Spleen (tissue), 11 donors: Measurements from ENCODE around the gene TEX53. TPM values are rescaled to one million over a fixed set of nuclear protein-coding genes. Genes with fewer than 3 reads are reported as not detected.

Source experiments
- DNase-seq: peaks from one replicate; pipeline ENCODE4 v3.0.0-alpha.2; 2020
- H3K27ac ChIP-seq, 8 donors: fragments of 200-600 bp; sonication (generic) in 7 of 8; 1 replicate in 4 of 8; 2 replicates in 4 of 8; pipeline versions ENCODE4 v1.5.0 to v1.8.0; 2016 to 2021; ENCODE audit warnings: inconsistent platforms in 4 of 8, mild to moderate bottlenecking in 4 of 8, moderate library complexity in 1 of 8
- H3K27me3 ChIP-seq, 7 donors: fragments of 200-600 bp; sonication (generic) in 6 of 7; replicated peaks in 1 of 7; 1 replicate in 4 of 7; 2 replicates in 3 of 7; pipeline versions ENCODE4 v1.5.0 to v1.8.0; 2016 to 2021; ENCODE audit warnings: inconsistent platforms in 3 of 7, mild to moderate bottlenecking in 1 of 7
- H3K36me3 ChIP-seq, 6 donors: fragments of 200-600 bp; sonication (generic) in 5 of 6; 1 replicate in 4 of 6; 2 replicates in 2 of 6; pipeline versions ENCODE4 v1.5.0 to v1.8.0; 2016 to 2021; ENCODE audit warnings: inconsistent platforms in 2 of 6
- H3K4me1 ChIP-seq, 6 donors: fragments of 200-600 bp; sonication (generic) in 5 of 6; 1 replicate in 3 of 6; 2 replicates in 3 of 6; pipeline versions ENCODE4 v1.5.0 to v1.8.0; 2016 to 2021; ENCODE audit warnings: inconsistent platforms in 3 of 6
- H3K4me3 ChIP-seq, 8 donors: fragments of 200-600 bp; sonication (generic) in 7 of 8; 1 replicate in 4 of 8; 2 replicates in 4 of 8; pipeline versions ENCODE4 v1.5.0 to v1.8.0; 2016 to 2021; ENCODE audit warnings: inconsistent platforms in 4 of 8, mild to moderate bottlenecking in 4 of 8, moderate library complexity in 2 of 8
- H3K9me3 ChIP-seq, 8 donors: fragments of 200-600 bp; sonication (generic) in 7 of 8; 1 replicate in 4 of 8; 2 replicates in 4 of 8; pipeline versions ENCODE4 v1.5.0 to v1.8.0; 2016 to 2021; ENCODE audit warnings: inconsistent platforms in 4 of 8
- CTCF ChIP-seq, 11 experiments: fragments of 200-600 bp in 7 of 11; fragments of 450-650 bp in 4 of 11; sonication (generic) in 4 of 11; IDR thresholded peaks in 8 of 11; conservative IDR thresholded peaks in 3 of 11; 1 replicate in 7 of 11; 2 replicates in 4 of 11; pipeline versions ENCODE4 v1.4.0 to v1.8.0; 2016 to 2021; ENCODE audit warnings: antibody characterized with exemption in 11 of 11, inconsistent platforms in 4 of 11, mild to moderate bottlenecking in 1 of 11
- POLR2A ChIP-seq, 3 donors: fragments of 450-650 bp; IDR thresholded peaks; one replicate each; pipeline ENCODE4 v1.5.1; 2017; ENCODE audit warnings: antibody characterized with exemption in 3 of 3, mild to moderate bottlenecking in 1 of 3
- POLR2AphosphoS5 ChIP-seq, 3 donors: sonication (generic); formaldehyde crosslinking; IDR thresholded peaks; one replicate each; pipeline ENCODE4 v1.5.1; 2017; ENCODE audit warnings: antibody characterized with exemption in 3 of 3
- WGBS, 5 donors: extraction: QIAGEN DNeasy Blood & Tissue Kit in 3 of 5; methylation state at CpG; one replicate each; pipeline versions ENCODE4 v1.1.5 to v1.1.7; 2013 to 2018; 5-methylcytosine and 5-hydroxymethylcytosine counted together
- intact Hi-C: fragments of 100-400 bp; cut with DNase I; formaldehyde crosslinking; loops from one replicate; pipeline ENCODE4 v1.15.0; 2023; ENCODE audit warnings: low total_unique reads
- polyA plus RNA-seq, 3 donors: library from polyadenylated mRNA; stranded (reverse); fragments of 200-250 nt; gene quantifications; one replicate each; pipeline ENCODE4 v1.2.1, GENCODE V29; 2013
- total RNA-seq, 7 donors: library from RNA; depleted of rRNA in 3 of 7; stranded (reverse); fragments of >200 nt in 3 of 7; fragmentation: NEBNext Ultra II Directional in 4 of 7; extraction: Animal tissue kit (Norgen Biotek cat#: 25700) in 4 of 7; gene quantifications; one replicate each; pipeline versions ENCODE4 v1.1.0 to v1.2.1, GENCODE V29; 2016 to 2021
- donor health status: healthy with polysubstance abuse.
- donor health status: DM: no; HTN: no; CAD: no; lungs with moderate emphysema.
- donor health status: DM: no; HTN: no; CAD: no.
- donor health status: Bipolar disorder and iron deficiency.
- donor health status: healthy.
- donor health status: DM: no; HTN: no; CAD: no.
- donor health status: DM: yes; HTN: yes; CAD: no.

TEX53 gene
- total and polyA plus RNA-seq, 10 donors: not detected

GRCh38 chr9:114626415-114627020 is 31.1 kb downstream of the TEX53 start:
- Histone ChIP-seq H3K27me3 (no peaks in the 10 kb centered on the region), H3K9me3 (no peaks in the 10 kb centered on the region), H3K4me1 (peaks cover 0 to 5% (median 0%) of the 10 kb centered on the region in 6 donors), H3K36me3 (peaks cover 0 to 100% (median 69%) of the 10 kb centered on the region in 6 donors), H3K4me3 (no peak overlapping the region), H3K27ac (no peak overlapping the region)
- intact Hi-C loops: no loop called here
- no peak for DNase-seq
- WGBS, 5 donors: 92 to 100% (median 94%) methylated on average over 1 to 4 of the region's 4 CpGs
- no peak for TF ChIP-seq POLR2AphosphoS5 (IDR thresholded peaks at IDR 0.05)
- TF ChIP-seq POLR2A (IDR thresholded peaks at IDR 0.05): no peak
- no peak for TF ChIP-seq CTCF (IDR thresholded peaks at IDR 0.05 in 8 of 11, conservative IDR thresholded peaks at IDR 0.05 in 3 of 11)

DNA sequence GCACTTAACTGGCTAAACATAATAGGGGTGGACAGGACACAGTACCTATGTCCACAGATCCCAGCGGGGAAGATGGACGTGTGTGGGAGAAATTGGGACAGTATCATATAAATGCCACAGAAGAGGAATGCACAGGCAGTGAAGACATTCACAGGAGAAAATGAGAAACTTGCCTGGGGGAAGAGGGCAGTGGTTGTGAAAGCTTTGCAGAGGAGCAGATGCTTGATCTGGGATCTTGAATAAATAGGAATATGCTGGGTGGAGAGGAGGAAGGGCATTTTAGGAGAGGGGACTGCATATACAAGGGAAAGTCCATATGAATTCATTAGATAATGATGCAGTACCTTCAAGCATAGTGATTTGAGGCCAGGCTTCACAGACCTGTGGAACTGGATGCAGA is 32.9 kb downstream of the TEX53 start:
- no peaks in the 10 kb centered on the region for H3K27me3 ChIP-seq
- H3K27ac ChIP-seq: no peak overlapping the region
- TF ChIP-seq POLR2A (IDR thresholded peaks at IDR 0.05) (no peak), POLR2AphosphoS5 (IDR thresholded peaks at IDR 0.05) (no peak), CTCF (IDR thresholded peaks at IDR 0.05 in 8 of 11, conservative IDR thresholded peaks at IDR 0.05 in 3 of 11) (no peak)
- no peaks in the 10 kb centered on the region for H3K9me3 ChIP-seq
- intact Hi-C loops: no loop called here
- no peak overlapping the region for H3K4me3 ChIP-seq
- peaks cover 0 to 95% (median 54%) of the 10 kb centered on the region in 6 donors for H3K36me3 ChIP-seq
- WGBS, 5 donors: 90 to 97% (median 94%) methylated on average over 2 of the region's 2 CpGs
- DNase-seq: no peak
- H3K4me1 ChIP-seq: peaks cover 0 to 12% (median 8%) of the 10 kb centered on the region in 6 donors

DNA sequence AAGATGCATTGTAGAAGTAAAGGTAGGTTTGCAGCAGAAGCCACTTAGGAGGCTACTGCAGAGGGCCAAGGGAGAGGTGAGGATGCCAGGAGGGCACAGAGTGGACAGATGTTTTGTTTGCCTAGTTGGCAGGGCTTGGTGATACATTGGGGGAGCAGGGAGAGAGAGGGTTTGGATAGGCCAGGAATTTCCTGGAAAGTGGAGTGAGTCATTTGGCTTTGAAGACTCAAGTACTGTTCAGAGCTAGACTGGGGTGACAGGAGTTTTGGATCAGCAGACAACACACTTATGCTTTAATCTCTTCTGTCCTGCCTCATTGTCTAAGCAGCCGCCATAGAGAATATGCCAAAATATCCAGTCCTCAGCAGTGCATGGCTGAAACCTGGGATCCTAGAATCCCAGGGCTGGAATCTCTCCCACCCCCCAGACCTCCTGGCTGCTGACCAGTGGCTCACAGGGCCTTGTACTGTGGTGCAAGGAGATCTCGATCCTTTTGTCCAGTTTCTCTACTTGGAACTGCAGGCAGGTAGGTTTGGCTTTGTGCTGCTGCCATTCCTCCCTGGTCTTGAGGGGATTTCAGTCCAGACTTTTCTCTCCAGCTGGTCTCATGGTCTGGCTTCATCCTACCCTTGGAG is 35.5 kb downstream of the TEX53 start:
- no peaks in the 10 kb centered on the region for H3K9me3 ChIP-seq
- intact Hi-C loops: no loop called here
- H3K4me3 ChIP-seq: no peak overlapping the region
- 82 to 98% (median 95%) methylated on average over 2 of the region's 2 CpGs for WGBS, 5 donors
- no peak for TF ChIP-seq CTCF (IDR thresholded peaks at IDR 0.05 in 8 of 11, conservative IDR thresholded peaks at IDR 0.05 in 3 of 11)
- no peak for TF ChIP-seq POLR2AphosphoS5 (IDR thresholded peaks at IDR 0.05)
- no peak for TF ChIP-seq POLR2A (IDR thresholded peaks at IDR 0.05)
- DNase-seq: no peak
- no peaks in the 10 kb centered on the region for H3K27me3 ChIP-seq
- H3K4me1 ChIP-seq: peaks cover 10 to 38% (median 30%) of the 10 kb centered on the region in 6 donors
- H3K27ac ChIP-seq: peak overlapping the region in 1 of 8 donors; percentile 34
- H3K36me3 ChIP-seq: peaks cover 0 to 88% (median 35%) of the 10 kb centered on the region in 6 donors

DNA sequence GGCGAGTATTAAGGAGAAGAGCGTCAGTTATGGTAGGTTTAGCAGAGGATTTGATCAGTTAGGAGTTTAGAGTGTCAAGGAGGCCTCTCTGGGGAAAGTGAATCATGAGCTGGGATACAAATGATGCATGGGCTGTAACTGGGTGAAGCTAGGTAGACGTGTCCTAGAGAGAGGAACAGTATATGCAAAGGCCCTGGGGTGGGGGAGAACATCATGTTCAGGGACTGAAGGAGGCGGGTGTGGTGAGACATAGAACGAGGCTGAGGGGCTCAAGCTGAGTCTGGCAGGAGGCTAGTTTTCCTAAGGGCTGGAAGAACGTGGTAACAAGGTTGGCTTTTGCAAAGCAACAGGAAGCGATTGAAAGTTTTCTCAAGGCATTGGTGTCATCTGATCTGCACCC is 36.0 kb downstream of the TEX53 start:
- Histone ChIP-seq H3K27ac (peak overlapping the region in 1 of 8 donors; percentile 34), H3K4me3 (no peak overlapping the region), H3K36me3 (peaks cover 0 to 83% (median 30%) of the 10 kb centered on the region in 6 donors), H3K9me3 (no peaks in the 10 kb centered on the region), H3K27me3 (no peaks in the 10 kb centered on the region), H3K4me1 (peaks cover 15 to 43% (median 35%) of the 10 kb centered on the region in 6 donors)
- no peak for DNase-seq
- intact Hi-C loops: no loop called here
- TF ChIP-seq POLR2AphosphoS5 (IDR thresholded peaks at IDR 0.05): no peak
- no peak for TF ChIP-seq POLR2A (IDR thresholded peaks at IDR 0.05)
- TF ChIP-seq CTCF (IDR thresholded peaks at IDR 0.05 in 8 of 11, conservative IDR thresholded peaks at IDR 0.05 in 3 of 11): no peak
- 85 to 93% (median 86%) methylated on average over 7 of the region's 7 CpGs for WGBS, 5 donors
